Measurements from ENCODE around the gene ST6GALNAC1.

Gene ST6GALNAC1

GRCh38 chr17:76683921-76684745 lies 40.6 kb upstream of the ST6GALNAC1 start:
- H3K4me3 ChIP-seq (ENCODE audit: low read length) = no peak overlapping the region
- H2AFZ ChIP-seq (ENCODE audit: low read depth, low read length) = no peak overlapping the region
- H3K36me3 ChIP-seq (ENCODE audit: insufficient read depth, low read length) = peaks cover 5% of the 10 kb centered on the region
- H3K9me3 ChIP-seq (ENCODE audit: low read length) = no peaks in the 10 kb centered on the region
- no peaks in the 10 kb centered on the region for H3K27me3 ChIP-seq (ENCODE audit: insufficient read depth, low read length)
- peaks cover 24% of the 10 kb centered on the region for H3K4me1 ChIP-seq (ENCODE audit: insufficient read depth, low read length)

GRCh38 chr17:76683011-76683755 lies 39.6 kb upstream of the ST6GALNAC1 start:
- Histone ChIP-seq H3K4me3 (ENCODE audit: low read length) (no peak overlapping the region), H3K4me1 (ENCODE audit: insufficient read depth, low read length) (peaks cover 20% of the 10 kb centered on the region), H3K36me3 (ENCODE audit: insufficient read depth, low read length) (peaks cover 5% of the 10 kb centered on the region), H3K27me3 (ENCODE audit: insufficient read depth, low read length) (no peaks in the 10 kb centered on the region), H2AFZ (ENCODE audit: low read depth, low read length) (no peak overlapping the region), H3K9me3 (ENCODE audit: low read length) (no peaks in the 10 kb centered on the region)

- H3K36me3 ChIP-seq (ENCODE audit: insufficient read depth, low read length) = peaks cover 5% of the 10 kb centered on the region
- no peaks in the 10 kb centered on the region for H3K9me3 ChIP-seq (ENCODE audit: low read length)
- no peaks in the 10 kb centered on the region for H3K27me3 ChIP-seq (ENCODE audit: insufficient read depth, low read length)
- H3K4me3 ChIP-seq (ENCODE audit: low read length) = no peak overlapping the region
- H2AFZ ChIP-seq (ENCODE audit: low read depth, low read length) = no peak overlapping the region
- peaks cover 16% of the 10 kb centered on the region for H3K4me1 ChIP-seq (ENCODE audit: insufficient read depth, low read length)
Measured at GRCh38 chr17:76682296-76682695, 38.7 kb upstream of the ST6GALNAC1 start.

GRCh38 chr17:76681222-76682137 lies 37.9 kb upstream of the ST6GALNAC1 start:
- Histone ChIP-seq H2AFZ (ENCODE audit: low read depth, low read length) (no peak overlapping the region), H3K27me3 (ENCODE audit: insufficient read depth, low read length) (no peaks in the 10 kb centered on the region), H3K36me3 (ENCODE audit: insufficient read depth, low read length) (peaks cover 5% of the 10 kb centered on the region), H3K9me3 (ENCODE audit: low read length) (no peaks in the 10 kb centered on the region), H3K4me3 (ENCODE audit: low read length) (no peak overlapping the region), H3K4me1 (ENCODE audit: insufficient read depth, low read length) (peaks cover 16% of the 10 kb centered on the region)

GRCh38 chr17:76679239-76679638 lies 35.7 kb upstream of the ST6GALNAC1 start:
- Histone ChIP-seq H3K36me3 (ENCODE audit: insufficient read depth, low read length) (peaks cover 5% of the 10 kb centered on the region), H3K27me3 (ENCODE audit: insufficient read depth, low read length) (no peaks in the 10 kb centered on the region), H3K9me3 (ENCODE audit: low read length) (no peaks in the 10 kb centered on the region), H3K4me1 (ENCODE audit: insufficient read depth, low read length) (peaks cover 16% of the 10 kb centered on the region), H3K4me3 (ENCODE audit: low read length) (no peak overlapping the region), H2AFZ (ENCODE audit: low read depth, low read length) (no peak overlapping the region)

GRCh38 chr17:76678330-76678729 lies 34.8 kb upstream of the ST6GALNAC1 start:
- H3K4me3 ChIP-seq (ENCODE audit: low read length) = no peak overlapping the region
- peaks cover 9% of the 10 kb centered on the region for H3K4me1 ChIP-seq (ENCODE audit: insufficient read depth, low read length)
- no peaks in the 10 kb centered on the region for H3K9me3 ChIP-seq (ENCODE audit: low read length)
- H2AFZ ChIP-seq (ENCODE audit: low read depth, low read length) = no peak overlapping the region
- H3K36me3 ChIP-seq (ENCODE audit: insufficient read depth, low read length) = peaks cover 5% of the 10 kb centered on the region
- no peaks in the 10 kb centered on the region for H3K27me3 ChIP-seq (ENCODE audit: insufficient read depth, low read length)

GRCh38 chr17:76677406-76677805 lies 33.8 kb upstream of the ST6GALNAC1 start:
- no peaks in the 10 kb centered on the region for H3K27me3 ChIP-seq (ENCODE audit: insufficient read depth, low read length)
- peaks cover 1% of the 10 kb centered on the region for H3K36me3 ChIP-seq (ENCODE audit: insufficient read depth, low read length)
- H3K4me1 ChIP-seq (ENCODE audit: insufficient read depth, low read length) = peaks cover 7% of the 10 kb centered on the region
- no peaks in the 10 kb centered on the region for H3K9me3 ChIP-seq (ENCODE audit: low read length)
- no peak overlapping the region for H3K4me3 ChIP-seq (ENCODE audit: low read length)
- no peak overlapping the region for H2AFZ ChIP-seq (ENCODE audit: low read depth, low read length)

- Histone ChIP-seq H3K9me3 (ENCODE audit: low read length) (no peaks in the 10 kb centered on the region), H3K36me3 (ENCODE audit: insufficient read depth, low read length) (no peaks in the 10 kb centered on the region), H2AFZ (ENCODE audit: low read depth, low read length) (no peak overlapping the region), H3K27me3 (ENCODE audit: insufficient read depth, low read length) (no peaks in the 10 kb centered on the region), H3K4me1 (ENCODE audit: insufficient read depth, low read length) (peaks cover 10% of the 10 kb centered on the region), H3K4me3 (ENCODE audit: low read length) (no peak overlapping the region)
Measured at GRCh38 chr17:76676629-76677028, 33.1 kb upstream of the ST6GALNAC1 start.

GRCh38 chr17:76675648-76676047 lies 32.1 kb upstream of the ST6GALNAC1 start:
- peaks cover 9% of the 10 kb centered on the region for H3K4me1 ChIP-seq (ENCODE audit: insufficient read depth, low read length)
- H2AFZ ChIP-seq (ENCODE audit: low read depth, low read length) = no peak overlapping the region
- no peaks in the 10 kb centered on the region for H3K27me3 ChIP-seq (ENCODE audit: insufficient read depth, low read length)
- no peaks in the 10 kb centered on the region for H3K9me3 ChIP-seq (ENCODE audit: low read length)
- H3K4me3 ChIP-seq (ENCODE audit: low read length) = no peak overlapping the region
- no peaks in the 10 kb centered on the region for H3K36me3 ChIP-seq (ENCODE audit: insufficient read depth, low read length)

- Histone ChIP-seq H2AFZ (ENCODE audit: low read depth, low read length) (no peak overlapping the region), H3K4me3 (ENCODE audit: low read length) (no peak overlapping the region), H3K27me3 (ENCODE audit: insufficient read depth, low read length) (no peaks in the 10 kb centered on the region), H3K4me1 (ENCODE audit: insufficient read depth, low read length) (peaks cover 9% of the 10 kb centered on the region), H3K9me3 (ENCODE audit: low read length) (no peaks in the 10 kb centered on the region), H3K36me3 (ENCODE audit: insufficient read depth, low read length) (no peaks in the 10 kb centered on the region)
Measured at GRCh38 chr17:76674600-76674999, 31.0 kb upstream of the ST6GALNAC1 start.

- H3K4me1 ChIP-seq (ENCODE audit: insufficient read depth, low read length) = peaks cover 9% of the 10 kb centered on the region
- no peak overlapping the region for H3K4me3 ChIP-seq (ENCODE audit: low read length)
- H3K27me3 ChIP-seq (ENCODE audit: insufficient read depth, low read length) = no peaks in the 10 kb centered on the region
- H3K36me3 ChIP-seq (ENCODE audit: insufficient read depth, low read length) = no peaks in the 10 kb centered on the region
- no peaks in the 10 kb centered on the region for H3K9me3 ChIP-seq (ENCODE audit: low read length)
- no peak overlapping the region for H2AFZ ChIP-seq (ENCODE audit: low read depth, low read length)
Measured at GRCh38 chr17:76673729-76674128, 30.2 kb upstream of the ST6GALNAC1 start.

- H2AFZ ChIP-seq (ENCODE audit: low read depth, low read length) = no peak overlapping the region
- H3K4me1 ChIP-seq (ENCODE audit: insufficient read depth, low read length) = peaks cover 9% of the 10 kb centered on the region
- no peak overlapping the region for H3K4me3 ChIP-seq (ENCODE audit: low read length)
- H3K36me3 ChIP-seq (ENCODE audit: insufficient read depth, low read length) = no peaks in the 10 kb centered on the region
- no peaks in the 10 kb centered on the region for H3K27me3 ChIP-seq (ENCODE audit: insufficient read depth, low read length)
- H3K9me3 ChIP-seq (ENCODE audit: low read length) = no peaks in the 10 kb centered on the region
Measured at GRCh38 chr17:76672892-76673291, 29.3 kb upstream of the ST6GALNAC1 start.

Measured in neuron (in vitro differentiated cells).